ENCODE data around the gene PLCL2.

The PLCL2 gene

GRCh38 chr3:16865335-16865734, 19.4 kb upstream of the PLCL2 start:
- DNase-seq (ENCODE audit: low spot score) = no peak

DNA sequence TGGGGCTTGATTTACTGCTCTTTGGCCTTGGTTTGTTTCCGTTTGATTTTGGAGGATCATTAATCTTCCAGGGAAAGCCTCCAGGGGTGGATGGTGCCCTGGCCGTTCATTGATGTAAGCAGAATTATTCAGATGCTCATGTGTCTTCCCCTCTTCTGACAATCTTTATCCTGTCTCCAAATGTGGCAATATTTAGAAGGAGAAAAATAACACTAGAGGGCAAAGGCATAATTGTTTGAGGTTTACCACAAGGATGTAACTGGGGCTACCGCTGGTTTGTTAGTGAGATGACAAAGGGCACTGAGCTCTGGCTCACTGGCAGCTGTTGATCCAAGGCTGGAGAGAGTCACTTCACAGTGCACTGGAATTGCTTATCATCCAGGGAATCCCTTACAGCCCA, 18.2 kb upstream of the PLCL2 start:
- DNase-seq (ENCODE audit: low spot score) = no peak

- no peak for DNase-seq (ENCODE audit: low spot score)
Observed at GRCh38 chr3:16868513-16868912, 16.2 kb upstream of the PLCL2 start.

GRCh38 chr3:16869261-16870005, 15.3 kb upstream of the PLCL2 start:
- DNase-seq (ENCODE audit: low spot score) = no peak

- DNase-seq (ENCODE audit: low spot score) = no peak
Observed at GRCh38 chr3:16871915-16872842, 12.6 kb upstream of the PLCL2 start.

GRCh38 chr3:16873872-16874271, 10.9 kb upstream of the PLCL2 start:
- DNase-seq (ENCODE audit: low spot score) = no peak

GRCh38 chr3:16875876-16876550, 8.7 kb upstream of the PLCL2 start:
- DNase-seq (ENCODE audit: low spot score) = no peak

GRCh38 chr3:16877505-16877904, 7.2 kb upstream of the PLCL2 start:
- DNase-seq (ENCODE audit: low spot score) = no peak

- no peak for DNase-seq (ENCODE audit: low spot score)
Observed at GRCh38 chr3:16877911-16878310, 6.8 kb upstream of the PLCL2 start.

DNA sequence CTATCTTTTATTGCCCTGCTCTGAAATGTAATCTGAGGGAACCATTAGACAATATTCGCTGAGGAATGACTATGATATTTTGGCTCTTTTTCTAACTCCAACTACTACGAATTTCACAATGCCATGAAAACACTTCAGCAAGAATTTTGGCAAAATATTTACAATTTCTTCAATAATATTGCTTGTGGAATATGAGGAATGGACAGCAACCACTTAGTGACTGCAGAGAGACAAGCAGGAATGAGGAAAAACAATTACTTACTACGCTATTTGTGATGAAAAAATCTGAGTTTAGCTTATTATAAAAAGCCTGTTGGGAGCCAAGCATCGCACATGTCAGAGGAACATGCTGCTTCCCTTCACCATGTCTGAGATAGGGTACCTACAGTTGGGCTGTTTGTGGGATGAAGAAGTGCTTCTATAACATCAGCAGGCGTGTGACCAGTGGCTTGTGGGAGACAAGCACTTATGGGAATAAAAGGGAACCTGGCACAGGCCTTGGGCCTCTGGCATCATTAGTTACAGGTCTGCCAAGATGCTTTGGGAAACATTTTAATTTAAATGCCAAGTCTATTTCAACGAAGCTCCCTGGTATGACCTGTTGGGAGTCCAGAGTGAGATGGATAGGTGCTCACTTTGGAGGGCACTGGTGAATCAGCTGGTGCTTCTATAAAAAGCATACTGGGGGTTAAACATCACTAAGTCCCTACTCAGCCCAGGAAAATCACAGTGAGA, 2.7 kb upstream of the PLCL2 start:
- no peak for DNase-seq (ENCODE audit: low spot score)

DNA sequence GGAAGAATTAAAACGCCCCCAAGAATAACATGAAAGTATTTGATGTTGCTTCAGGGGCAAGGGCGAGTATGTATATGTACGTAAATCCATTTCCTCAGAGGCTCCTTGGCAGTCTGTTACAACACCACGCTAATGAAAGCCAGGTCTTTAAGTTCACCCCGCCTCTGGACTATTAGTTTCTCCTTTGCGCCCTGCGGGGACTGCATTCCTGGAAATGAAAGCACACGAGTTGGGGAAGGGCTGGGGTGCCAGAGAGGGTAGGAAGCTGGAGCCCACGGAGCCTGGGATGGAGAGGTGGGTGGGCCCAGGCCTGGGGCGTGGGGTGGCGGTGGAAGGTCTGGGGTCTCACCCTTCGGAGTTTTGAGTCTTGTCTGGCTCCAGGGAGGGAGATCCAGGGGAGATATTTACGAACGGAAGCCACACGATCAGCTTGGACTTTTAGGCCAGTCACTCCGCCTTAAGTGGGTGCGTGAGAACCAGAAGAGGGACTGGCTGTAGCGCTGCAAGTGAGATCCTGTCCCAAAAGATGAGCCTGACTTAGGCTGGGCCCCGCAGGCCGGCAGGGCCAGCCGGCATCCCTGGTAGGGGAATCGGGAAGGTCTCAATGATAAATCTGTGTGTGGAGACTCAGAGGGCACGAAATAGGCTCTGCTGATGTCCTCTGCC, 1.6 kb upstream of the PLCL2 start:
- DNase-seq (ENCODE audit: low spot score) = no peak

GRCh38 chr3:16883723-16884083, 1.1 kb upstream of the PLCL2 start:
- DNase-seq (ENCODE audit: low spot score) = no peak

- DNase-seq (ENCODE audit: low spot score) = peak; percentile 95
Observed at GRCh38 chr3:16884084-16884747, 539 bp upstream of the PLCL2 start.

DNA sequence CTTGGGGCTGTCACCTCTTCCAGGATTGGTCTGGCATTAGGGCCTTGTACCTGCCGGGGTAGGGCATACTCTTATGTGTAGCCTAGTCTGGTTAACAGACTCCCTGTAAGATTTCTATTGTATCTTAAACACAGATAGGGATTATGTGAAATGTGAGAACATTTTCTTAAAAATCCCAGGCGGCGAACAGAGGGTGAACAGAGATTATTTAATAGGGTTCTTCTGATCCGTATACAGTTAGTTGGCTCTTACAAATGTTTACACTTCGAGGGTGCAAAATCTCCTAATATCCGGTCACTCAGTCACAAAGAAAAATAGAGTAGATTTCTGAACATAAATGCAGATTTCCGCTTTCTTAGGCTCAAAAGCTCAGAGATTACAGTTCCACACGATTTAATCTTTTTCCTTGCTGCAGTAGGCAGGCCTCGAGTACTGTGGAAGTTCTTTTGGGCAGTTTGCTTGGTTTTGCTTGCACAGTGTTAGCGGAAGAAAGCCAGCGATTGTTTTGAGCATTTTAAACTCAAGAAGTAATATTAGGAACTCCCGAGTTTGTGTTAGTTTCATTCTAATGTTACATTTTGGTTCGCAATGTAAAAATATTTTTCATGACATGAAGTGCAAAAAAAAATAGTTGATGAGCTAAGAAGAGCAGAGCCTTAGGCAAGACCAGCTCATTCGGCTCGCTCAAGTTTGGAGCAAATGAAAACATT, 993 bp downstream of the PLCL2 start:
- DNase-seq (ENCODE audit: low spot score) = no peak

GRCh38 chr3:16886303-16886683, 1.5 kb downstream of the PLCL2 start:
- no peak for DNase-seq (ENCODE audit: low spot score)

DNA sequence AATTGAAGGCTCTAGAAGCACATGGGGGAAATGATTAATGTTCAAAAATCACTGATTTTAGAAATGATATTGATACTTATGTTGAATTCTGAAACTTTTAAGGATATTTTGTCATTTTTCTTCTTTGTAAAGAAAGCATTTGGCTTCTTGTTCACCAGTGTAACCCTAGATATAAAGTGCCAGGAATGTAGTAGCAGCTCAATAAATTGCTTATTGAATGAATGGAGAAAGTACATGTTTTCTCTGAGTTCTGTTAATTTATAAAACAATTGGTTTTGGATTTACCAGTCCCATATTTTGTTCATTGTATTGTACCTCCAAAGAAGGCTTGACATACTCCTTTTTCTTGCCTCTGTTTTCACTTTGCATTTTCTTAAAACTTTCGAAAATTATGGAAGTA, 2.4 kb downstream of the PLCL2 start:
- no peak for DNase-seq (ENCODE audit: low spot score)

DNA sequence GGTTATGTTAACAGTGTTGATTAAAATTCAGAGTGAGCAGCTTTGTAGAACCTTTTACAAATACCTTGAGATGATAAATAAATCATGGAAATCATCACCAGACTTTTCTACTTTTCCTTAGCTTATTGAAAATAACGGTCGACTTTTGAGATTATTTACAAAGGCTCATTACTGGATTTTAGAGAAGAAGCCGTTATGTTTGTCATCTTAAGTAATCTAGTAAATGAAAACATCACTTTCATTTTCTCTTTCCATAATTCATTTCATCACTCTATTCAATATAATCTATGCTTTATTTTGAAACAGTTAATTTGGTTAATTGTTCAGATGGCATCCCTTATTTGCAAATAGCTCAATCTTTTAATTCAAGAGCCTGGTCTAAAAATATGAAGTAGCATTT, 3.6 kb downstream of the PLCL2 start:
- no peak for DNase-seq (ENCODE audit: low spot score)

DNA sequence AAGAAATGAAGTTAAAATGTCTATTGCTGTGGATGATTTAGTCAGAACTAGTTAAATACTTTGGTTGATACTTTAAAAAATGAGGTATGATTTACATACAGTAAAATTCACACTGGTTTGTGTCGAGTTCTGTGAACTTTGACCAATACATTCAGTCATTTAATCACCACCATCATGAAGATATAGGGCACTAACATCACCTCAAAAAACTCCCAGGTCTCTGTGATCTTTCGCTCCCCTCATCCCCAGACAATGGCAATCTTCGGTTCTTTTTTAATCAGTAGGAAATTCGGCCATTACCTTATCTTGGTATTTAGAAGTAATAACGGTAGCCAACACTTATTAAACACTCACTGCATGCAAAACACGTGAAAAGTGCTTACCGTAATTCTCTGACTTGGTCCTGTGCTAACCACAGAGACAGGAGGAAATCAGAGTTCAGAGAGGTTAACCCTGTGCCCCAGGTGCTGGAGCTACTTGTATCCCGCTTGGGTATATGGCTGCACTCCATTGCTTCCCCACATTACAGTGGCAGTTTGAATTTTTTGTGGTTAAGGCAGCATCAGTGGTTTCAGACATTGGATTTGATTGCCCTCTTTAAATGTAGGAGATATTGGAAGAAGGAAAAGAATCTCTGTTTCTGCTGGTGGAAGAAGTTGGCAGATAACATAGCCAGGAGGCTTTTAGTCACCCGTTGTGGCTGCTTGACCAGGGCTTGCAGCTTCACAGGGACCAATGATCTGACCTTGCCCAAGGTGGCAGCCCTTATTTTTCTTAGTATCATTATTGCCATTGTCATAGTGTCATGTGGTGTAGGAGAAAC, 4.2 kb downstream of the PLCL2 start:
- no peak for DNase-seq (ENCODE audit: low spot score)

GRCh38 chr3:16890597-16891333, 6.0 kb downstream of the PLCL2 start:
- no peak for DNase-seq (ENCODE audit: low spot score)

All from HuH-7.5 (cell line).